ENCODE data around the gene AP5Z1.
"Not testable (repeated sequence)": the region's sequence is repeated elsewhere in the genome, so short reads cannot be mapped to it uniquely, and the experiment has no call there.

AP5Z1 gene

DNA sequence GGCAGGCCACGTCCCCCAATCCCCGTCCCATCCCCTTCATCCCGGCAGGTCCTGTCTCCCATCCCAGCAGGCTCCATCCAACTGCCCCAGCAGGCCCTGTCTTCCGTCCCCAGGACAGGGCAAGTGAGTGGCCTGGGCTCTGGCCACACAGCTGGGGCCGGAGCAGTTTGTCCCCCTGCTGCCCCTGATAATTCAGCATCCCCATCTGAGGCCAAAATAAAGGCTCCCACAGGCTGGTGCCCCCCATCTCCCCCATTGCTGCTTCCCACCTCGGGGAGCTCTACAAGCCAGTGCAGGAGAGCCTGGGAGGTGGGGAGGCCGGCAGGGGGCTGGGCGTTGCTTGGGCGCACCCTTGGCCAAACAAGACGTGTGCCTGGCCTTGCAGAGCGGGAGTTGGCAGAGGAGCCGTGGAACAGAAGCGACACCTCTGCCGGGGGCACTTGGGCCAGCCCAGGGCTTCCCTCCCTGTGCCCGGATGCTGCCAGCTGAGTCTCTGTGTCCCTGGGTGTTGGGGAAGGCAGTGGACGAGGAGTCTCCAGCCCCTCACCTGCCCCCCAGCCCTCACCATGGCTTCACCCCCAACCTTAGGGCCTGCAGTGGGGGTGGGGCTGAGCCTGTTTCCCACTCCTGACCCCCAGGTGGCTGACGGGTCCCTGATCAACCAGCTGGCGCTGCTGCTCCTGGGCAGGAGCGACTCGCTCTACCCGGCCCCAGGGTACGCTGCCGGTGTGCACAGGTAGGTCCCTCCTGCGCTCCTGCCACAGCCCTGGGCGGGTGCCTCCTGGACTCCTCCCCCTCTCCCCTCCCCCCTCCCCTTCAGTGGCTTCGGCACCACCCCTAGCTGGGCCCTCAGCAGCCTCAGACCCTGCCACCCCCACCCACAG is 14.0 kb downstream of the AP5Z1 start:
- no peak for DNase-seq

DNA sequence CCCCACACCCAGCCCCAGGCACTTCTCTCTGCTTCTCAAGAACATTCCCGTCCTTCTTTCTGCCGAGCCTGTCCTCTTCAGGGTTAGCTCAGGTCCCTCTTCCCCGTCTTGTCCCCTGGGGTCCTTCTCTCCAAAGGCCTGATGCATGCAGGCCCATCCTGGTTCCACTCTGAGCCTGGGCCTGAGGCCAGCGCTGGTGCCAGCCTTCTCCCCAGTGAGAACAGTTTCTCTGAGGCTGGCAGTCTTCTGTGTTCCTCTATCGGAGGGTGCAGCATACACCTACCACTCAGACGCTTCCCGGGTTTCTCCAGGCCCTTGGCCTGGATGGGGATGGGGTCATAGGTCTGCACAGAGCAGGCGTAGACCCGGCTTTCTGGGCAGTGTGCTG is 14.6 kb downstream of the AP5Z1 start:
- no peak for DNase-seq

DNA sequence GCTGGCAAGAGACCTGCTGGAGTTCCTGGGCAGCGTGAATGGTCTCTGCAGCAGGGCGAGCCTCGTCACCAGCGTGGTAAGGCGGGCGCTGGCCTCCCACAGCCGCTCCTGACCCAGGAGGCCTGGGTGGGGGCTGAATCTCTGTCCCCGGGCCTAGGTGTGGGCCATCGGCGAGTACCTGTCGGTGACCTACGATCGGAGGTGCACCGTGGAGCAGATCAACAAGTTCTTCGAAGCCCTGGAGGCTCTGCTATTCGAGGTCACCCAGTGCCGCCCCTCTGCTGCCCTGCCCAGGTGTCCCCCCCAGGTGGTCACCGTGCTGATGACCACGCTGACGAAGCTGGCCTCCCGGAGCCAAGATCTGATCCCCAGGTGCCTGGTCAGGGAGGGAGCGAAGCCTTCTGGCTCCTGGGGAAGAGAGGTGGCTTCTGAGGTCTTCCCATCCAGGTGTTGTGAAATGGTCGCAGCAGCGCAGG is 15.1 kb downstream of the AP5Z1 start:
- no peak for DNase-seq

DNA sequence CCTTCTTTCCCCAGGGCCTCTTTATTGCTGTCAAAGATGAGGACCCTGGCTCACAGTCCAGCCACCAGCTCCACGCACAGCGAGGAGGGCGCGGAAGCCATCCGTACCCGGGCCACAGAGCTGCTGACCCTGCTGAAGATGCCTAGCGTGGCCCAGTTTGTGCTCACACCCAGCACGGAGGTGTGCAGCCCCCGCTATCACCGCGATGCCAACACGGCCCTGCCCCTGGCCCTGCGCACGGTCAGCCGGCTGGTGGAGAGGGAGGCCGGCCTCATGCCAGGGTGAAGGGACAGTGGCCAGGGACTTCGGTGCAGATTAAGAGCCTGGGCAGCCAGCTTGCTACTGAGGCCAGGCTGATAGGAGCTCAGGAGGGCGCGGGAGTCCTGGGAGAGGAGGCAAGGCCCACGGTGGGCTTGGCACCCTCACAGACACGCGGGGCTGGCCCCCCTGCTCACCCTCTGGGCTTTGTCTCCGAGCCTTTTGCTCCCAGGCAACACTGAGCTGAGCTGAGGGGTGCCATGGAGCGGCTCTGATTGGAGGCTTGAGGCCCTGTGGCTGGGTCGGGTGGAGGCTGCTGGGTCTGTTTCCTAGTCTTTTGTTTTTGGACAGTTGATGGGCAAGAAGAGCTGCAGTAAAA is 15.8 kb downstream of the AP5Z1 start:
- no peak for DNase-seq

DNA sequence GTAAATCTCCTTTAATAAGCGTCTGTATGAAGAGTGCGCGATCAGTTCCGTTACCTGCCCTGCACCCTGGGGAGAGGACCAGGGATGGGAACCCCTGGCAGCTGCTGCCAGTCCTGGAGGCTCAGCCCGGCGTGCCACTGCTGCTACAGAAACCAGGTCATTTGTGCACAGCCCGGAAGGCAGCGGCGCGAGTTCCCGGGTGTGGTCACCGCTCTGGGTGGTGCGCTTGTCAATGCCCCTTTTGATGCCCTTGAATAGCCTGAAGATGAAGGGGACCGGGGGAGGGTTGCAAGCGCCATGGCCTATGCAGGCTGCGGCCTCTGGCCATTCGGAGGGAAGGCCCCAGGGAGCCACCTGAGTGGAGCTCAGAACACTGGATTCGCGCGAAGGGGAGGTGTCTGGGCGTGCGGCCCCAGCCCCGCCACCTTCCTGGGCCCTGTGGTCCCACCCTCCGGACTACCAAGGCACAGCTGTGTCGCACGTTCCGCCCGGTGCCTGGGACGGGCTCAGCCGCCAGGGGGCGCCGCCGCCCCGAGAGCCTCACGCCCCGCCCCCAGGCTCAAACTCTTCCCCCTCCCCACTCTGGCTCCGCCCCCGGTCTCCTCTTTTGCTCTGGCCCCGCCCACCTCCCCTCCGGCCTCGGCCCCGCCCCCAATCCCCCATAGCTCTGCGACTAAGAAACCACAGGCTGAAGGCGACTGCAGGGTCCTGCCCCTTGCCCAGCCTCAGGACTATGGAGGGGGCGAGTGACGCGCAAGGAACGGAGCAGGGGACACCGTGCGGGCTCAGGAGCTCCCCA is 16.5 kb downstream of the AP5Z1 start:
- DNase-seq = peak; percentile 79 to 93 (median 84)

DNA sequence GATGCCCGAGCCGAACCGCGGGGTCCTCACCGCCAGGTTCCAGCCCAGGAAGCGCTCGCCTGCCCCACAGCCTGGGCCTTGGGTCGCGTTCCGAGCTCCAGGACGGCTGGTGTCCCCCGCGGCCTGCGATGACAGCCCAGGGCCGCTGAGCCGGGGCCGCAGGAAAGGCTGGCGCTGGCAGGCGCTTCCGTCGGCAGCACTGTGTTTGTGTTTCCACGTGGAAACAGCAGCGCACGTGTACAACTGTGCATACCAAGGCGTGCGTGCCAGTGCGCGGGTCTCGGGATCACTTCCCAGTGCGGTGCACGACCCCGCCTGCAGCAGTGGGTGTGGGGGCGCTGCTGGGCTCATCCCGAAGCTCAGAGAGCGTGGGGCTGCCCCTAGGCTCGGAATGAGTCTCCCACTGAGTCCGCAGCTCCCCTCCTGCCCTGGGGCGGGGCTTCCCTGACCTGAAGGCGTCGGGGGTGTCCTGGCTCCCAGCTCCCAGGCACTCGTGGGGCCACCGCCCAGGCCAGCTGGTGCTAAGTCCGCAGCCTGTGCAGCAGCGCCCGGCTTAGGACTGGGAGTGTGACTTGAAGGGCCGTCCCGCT is 17.2 kb downstream of the AP5Z1 start:
- DNase-seq = no peak

DNA sequence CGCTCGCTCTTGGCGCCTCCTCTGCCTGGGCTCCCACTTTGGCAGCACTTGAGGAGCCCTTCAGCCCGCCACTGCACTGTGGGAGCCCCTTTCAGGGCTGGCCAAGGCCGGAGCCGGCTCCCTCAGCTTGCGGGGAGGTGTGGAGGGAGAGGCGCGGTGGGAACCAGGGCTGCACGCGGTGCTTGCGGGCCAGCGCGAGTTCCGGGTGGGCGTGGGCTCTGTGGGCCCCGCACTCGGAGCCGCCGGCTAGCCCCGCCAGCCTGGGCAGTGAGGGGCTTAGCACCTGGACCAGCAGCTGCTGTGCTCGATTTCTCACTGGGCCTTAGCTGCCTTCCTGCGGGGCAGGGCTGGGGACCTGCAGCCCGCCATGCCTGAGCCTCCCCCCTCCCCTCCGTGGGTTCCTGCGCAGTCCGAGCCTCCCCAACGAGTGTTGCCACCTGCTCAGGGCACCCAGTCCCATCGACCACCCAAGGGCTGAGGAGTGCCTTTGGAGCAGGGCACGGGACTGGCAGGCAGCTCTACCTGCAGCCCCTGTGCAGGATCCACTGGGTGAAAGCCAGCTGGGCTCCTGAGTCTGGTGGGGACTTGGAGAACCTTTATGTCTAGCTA is 18.1 kb downstream of the AP5Z1 start:
- not testable (repeated sequence) for DNase-seq

DNA sequence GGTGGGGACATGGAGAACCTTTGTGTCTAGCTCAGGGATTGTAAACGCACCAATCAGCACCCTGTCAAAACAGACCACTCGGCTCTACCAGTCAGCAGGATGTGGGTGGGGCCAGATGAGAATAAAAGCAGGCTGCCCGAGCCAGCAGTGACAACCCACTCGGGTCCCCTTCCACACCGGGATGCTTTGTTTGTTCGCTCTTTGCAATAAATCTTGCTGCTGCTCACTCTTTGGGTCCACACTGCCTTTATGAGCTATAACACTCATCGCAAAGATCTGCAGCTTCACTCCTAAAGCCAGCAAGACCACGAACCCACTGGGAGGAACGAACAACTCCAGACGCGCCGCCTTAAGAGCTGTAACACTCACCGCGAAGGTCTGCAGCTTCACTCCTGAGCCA is 18.7 kb downstream of the AP5Z1 start:
- DNase-seq = not testable (repeated sequence)

DNA sequence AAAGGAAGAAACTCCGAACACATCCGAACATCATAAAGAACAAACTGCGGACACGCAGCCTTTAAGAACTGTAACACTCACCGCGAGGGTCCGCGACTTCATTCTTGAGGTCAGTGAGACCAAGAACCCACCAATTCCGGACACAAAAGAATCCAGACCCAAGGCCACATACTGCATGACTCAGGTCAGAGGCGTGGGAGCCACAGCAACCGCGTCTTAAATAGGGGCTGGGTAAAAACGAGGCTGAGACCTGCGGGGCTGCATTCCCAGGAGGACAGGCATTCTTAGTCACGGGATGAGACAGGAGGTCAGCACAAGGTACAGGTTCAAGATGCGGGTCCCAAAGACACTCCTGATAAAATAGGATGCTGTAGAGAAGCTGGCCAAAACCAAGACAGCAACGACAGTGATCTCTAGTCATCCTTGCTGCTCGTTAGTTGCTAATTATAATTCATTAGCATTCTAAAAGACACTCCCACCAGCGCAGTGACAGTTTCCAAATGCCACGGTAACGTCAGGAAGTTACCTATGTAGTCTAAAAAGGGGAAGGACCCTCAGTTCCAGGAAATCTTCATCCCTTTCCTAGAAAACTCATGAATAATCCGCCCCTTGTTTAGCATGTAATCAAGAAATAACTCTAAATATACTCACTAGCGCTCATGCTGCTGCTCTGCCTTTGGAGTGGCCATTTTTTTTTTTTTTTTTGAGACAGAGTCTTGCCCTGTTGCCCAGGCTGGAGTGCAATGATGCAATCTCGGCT is 19.3 kb downstream of the AP5Z1 start:
- DNase-seq = no peak

DNA sequence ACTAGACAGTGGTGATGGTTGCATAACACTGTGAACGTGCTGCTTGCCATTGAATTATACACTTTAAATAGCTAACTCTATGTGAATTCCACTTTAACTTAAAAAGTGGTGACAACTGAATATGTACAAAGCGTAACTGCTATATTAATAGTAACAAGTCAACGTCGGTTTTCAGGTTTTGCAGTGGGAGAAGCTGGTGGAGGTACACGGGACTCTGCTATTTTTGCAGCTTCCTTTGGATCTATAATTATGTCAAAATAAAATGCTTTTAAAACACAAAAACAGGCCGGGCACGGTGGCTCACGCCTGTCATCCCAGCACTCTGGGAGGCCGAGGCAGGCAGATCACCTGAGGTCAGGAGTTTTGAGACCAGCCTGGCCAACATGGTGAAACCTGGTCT is 21.0 kb downstream of the AP5Z1 start:
- DNase-seq = no peak

DNA sequence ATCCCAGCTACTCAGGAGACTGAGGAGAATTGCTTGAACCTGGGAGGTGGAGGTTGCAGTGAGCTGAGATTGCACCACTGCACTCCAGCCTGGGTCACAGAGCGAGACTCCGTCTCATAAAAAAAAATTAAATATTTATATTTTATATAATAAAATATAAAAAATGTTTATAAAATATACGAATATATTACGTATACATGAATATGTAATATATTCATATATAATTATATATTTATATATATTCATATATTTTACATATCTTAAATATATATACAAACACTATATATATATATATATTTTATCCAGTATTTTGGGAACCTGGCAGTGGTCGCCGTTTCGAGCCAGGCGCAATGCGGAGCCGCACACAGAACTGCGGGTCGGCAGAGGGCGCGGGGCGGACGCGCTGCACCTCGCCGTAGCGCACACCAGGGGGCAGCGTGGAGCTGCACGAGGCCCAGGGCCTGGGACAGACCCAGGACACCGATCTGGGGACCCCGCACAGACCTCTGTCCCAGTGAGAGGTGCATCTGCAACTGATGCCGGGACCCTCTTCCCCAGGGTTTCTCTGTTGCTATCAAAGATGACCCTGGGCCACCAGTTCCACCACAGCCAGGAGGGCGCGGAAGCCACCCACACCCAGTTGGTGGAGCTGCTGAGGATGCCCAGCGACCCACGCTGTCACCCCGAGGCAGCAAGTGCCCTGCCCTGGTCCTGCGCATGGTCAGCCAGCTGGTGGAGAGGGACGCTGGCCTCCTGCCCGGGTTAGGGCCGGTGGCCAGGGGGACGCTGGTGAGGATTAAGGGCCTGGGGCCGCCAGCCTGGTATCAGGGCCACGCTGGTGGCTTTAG is 22.7 kb downstream of the AP5Z1 start:
- DNase-seq = peak; percentile 52 to 78 (median 72)

DNA sequence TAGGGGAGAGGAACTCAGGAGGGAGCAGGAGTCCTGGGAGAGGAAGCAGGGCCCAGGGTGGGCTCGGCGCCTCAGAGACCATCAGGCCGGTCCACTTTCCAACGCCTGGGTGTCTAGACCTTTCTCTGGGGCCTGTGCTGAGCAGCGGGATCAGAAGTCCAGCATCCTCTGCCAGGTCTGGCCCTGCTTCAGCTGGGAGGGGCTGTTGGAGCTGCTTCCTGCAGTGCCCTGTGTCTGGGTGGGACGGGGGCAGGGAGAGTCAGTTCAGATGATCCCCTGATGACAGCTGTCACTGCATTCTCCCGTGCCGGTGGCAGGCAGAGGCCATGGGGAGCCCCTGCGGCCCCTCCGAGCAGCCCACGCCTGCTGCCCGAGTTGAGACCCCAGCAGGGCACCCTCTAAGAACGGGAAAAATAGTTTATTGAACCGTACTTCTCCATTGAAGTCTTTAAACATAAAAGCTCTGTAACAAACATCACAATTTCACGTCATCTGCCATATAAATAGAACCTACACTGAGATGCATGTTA is 23.3 kb downstream of the AP5Z1 start:
- DNase-seq = no peak

DNA sequence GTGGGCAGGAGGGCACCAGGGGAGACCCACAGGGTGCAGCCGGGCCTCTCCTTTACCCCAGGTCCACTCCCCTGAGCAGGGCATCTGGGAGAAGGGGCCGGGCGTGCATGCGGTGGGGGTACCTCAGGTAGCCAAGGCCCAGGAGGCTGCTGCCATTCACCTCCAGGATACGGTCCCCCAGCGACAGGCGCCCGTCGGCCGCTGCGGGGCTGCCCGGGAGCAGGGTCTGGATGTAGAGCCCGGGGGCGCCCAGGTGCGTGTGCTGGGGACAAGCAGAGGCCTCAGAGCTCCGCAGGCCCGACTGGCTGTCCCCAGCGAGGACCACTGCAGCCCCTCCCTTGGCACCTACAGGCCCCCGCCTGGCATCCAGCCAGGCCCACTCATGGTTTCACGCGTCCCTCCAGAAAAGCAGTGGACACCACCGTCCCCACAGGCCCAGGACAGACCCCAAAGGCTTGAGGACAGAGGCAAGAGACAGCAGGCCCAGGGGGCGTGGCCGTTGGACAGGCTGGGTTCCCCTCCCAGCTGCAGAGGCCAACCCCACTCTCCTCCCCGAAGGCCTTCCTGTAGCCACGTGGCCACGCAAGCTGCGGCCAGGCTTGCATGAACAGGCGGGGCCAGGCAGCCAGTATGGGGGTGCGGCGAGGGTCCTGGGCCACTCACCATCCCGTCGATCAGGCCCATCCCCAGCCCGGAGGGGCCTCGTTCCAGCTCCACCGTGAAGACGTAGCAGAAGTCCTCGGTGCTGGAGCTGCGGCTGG is 24.3 kb downstream of the AP5Z1 start:
- no peak for DNase-seq

DNA sequence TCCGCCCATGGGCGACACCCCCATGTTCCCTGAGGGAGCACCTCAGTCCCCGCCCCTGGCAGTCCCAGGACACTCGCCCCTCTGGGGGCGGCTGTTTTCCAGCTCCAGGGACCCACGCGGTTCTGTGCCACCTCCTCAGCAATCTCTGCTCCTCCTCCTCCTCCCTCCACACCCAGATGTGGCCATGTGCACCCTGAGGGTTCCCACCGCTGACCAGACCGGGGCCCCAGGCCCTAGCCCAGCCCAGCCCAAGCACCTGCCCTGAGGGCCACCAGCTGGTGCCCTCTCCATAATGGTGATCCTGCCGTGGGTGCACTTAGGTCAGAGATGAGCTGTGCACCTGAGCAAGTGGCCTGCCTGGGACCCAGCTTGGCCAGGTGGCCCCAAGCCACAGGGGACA is 25.1 kb downstream of the AP5Z1 start:
- no peak for DNase-seq

DNA sequence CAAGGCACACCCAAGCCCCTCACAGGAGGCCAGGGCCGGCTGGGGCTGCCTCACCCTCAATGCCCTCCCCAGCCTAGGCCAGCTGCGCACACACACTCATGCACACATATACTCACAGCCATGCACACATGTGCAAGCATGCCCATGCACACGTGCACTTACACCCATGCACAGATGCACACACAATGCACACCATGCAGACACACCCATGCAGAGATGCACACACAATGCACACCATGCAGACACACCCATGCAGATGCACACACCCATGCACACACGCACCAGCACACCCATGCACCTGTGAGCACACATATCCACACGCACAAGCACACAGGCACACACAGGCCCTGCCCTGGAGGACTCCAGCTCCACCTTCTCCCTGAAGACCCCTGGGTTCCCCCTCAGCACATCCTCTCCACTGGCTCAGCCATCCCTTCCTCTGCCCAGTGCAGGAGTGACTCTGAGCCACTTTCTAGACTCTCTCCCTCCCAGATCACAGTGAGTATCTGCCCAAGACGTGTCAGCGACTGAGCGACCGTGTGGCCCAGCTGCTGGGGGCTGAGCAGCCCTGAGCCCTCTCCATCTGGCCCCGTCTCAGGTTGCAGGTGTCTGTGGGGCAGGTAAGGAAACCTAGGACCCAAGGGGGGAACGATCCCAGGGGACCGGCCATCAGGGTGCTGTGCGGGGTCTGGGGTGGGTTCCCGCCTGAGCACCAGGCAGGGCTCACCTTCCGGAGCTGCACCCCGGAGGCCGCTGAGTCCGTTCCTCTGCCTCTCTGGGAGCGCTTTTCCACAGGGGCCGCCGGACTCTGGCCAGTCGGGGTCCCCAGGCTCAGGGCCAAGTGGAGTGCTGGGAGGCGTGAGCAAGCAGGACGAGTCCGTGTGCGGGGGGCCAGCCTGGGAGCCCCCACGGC is 25.8 kb downstream of the AP5Z1 start:
- no peak for DNase-seq

DNA sequence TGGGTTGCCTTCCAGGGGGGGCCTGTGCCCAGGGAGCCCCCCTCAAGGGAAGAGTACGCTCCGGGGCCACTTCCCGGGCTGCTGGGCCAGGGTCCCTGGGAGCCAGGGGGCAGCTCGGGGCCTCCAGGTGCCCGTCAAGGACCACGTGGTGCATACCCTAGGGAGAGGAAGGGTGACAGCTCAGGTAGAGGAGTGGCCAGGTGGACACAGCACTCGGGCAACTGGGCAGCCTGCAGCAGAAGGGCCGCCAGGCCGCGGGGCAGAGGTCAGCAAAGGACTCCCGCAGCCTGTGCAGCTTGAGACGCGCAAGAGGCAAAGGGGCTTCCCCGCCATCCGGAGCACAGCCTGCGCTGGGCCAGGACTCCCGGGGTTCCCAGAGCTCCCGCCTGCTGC is 26.4 kb downstream of the AP5Z1 start:
- no peak for DNase-seq

DNA sequence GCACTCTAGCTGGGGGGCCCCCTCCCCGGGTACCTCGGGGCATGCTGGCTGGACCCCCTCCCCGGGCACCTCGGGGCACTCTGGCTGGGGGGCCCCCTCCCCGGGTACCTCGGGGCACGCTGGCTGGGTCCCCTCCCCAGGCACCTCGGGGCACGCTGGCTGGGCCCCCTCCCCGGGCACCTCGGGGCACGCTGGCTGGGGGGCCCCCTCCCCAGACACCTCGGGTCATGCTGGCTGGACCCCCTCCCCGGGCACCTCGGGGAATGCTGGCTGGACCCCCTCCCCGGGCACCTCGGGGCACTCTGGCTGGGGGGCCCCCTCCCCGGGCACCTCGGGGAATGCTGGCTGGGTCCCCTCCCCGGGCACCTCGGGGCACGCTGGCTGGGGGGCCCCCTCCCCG is 27.2 kb downstream of the AP5Z1 start:
- not testable (repeated sequence) for DNase-seq

DNA sequence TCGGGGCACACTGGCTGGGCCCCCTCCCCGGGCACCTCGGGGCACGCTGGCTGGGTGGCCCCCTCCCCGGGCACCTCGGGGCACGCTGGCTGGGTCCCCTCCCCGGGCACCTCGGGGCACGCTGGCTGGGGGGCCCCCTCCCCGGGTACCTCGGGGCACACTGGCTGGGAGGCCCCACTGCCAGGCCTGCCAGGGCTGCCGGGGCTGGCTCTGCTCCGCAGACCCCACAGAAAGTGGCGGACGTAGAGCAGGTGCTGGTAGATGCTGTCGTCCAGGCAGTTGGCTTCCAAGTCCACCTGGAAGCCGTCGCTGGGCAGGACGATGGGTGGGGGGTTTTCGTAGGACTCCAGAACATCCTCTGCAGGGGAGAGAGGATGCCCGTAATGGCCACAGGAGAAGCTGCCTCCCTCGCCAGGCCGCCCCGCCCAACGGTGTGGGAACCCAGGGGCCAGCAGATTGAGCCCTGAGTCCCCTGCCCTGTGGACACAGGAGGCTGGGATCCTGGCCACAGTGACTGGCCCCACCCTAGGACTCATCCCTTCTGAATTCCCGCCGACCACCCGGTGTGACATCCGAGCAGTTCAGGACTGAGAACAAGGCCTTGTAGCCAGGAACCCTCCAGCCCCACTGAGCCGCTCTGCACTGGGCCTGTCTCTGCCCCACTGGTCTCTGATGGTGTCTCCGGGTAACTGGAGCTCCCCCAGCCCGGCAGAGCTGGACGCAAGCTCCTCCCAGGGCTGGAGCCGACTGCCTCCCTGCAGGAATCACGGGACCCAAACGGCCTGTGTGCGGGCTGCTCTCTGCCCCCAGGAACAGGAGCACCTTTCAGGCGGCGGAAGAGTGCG is 28.2 kb downstream of the AP5Z1 start:
- DNase-seq = no peak
